Measurements from ENCODE around the gene TDG.
"Not testable (repeated sequence)": the region's sequence is repeated elsewhere in the genome, so short reads cannot be mapped to it uniquely, and the experiment has no call there.

Gene TDG

GRCh38 chr12:104022786-104023185, 57.1 kb downstream of the TDG start:
- Mint-ChIP-seq H3K27ac (no peak overlapping the region), H3K9me3 (no peaks in the 10 kb centered on the region), H3K4me3 (no peak overlapping the region), H3K36me3 (no peaks in the 10 kb centered on the region), H3K4me1 (no peaks in the 10 kb centered on the region), H3K27me3 (peaks cover 32% of the 10 kb centered on the region)
- CTCF ChIA-PET: no interaction called here
- DNase-seq: no peak

DNA sequence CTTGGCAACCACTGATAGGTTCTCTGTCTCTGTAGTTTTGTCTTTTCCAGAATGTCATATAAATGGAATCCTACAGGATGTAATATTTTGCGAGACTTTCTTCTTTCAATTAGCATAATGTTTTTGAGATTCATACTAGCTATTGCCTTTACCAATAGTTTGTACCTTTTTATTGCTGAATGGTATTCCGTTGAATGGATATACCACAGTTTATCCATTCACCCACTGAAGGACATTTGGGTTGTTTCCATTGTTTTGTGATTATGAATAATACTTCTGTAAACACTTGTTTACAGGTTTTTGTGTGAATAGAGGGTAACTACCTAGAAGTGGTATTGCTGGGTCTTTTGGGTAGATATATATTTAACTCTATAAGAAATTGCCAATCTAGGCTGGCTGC, 58.0 kb downstream of the TDG start:
- H3K36me3 Mint-ChIP-seq: no peaks in the 10 kb centered on the region
- no peaks in the 10 kb centered on the region for H3K9me3 Mint-ChIP-seq
- H3K4me3 Mint-ChIP-seq: no peak overlapping the region
- H3K27ac Mint-ChIP-seq: no peak overlapping the region
- DNase-seq: no peak
- no peaks in the 10 kb centered on the region for H3K4me1 Mint-ChIP-seq
- CTCF ChIA-PET: no interaction called here
- H3K27me3 Mint-ChIP-seq: peaks cover 38% of the 10 kb centered on the region

- Mint-ChIP-seq H3K27ac (no peak overlapping the region), H3K4me1 (no peaks in the 10 kb centered on the region), H3K36me3 (no peaks in the 10 kb centered on the region), H3K27me3 (peaks cover 41% of the 10 kb centered on the region), H3K9me3 (no peaks in the 10 kb centered on the region), H3K4me3 (no peak overlapping the region)
- CTCF ChIA-PET: no interaction called here
- DNase-seq: no peak
These were observed 58.7 kb downstream of the TDG start for GRCh38 chr12:104024348-104024747.

DNA sequence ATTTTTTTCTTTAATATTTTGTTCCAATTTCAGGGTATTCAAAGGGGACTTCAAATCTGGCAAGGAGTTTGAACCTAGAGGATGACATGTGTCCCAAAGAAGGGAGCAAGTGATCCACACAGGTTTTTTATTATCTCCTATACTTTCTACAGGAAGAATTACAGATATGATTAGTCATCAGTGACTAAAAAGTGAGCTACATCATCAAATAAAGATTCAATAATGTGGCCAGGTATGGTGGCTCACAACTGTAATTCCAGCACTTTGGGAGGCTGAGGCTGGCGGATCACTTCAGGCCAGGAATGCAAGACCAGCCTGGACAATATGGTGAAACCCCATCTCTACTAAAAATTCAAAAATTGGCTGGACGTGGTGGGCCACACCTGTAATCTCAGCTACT, 60.1 kb downstream of the TDG start:
- H3K4me1 Mint-ChIP-seq: no peaks in the 10 kb centered on the region
- H3K27ac Mint-ChIP-seq: no peak overlapping the region
- H3K27me3 Mint-ChIP-seq: peaks cover 31% of the 10 kb centered on the region
- CTCF ChIA-PET: no interaction called here
- no peak overlapping the region for H3K4me3 Mint-ChIP-seq
- no peak for DNase-seq
- H3K36me3 Mint-ChIP-seq: no peaks in the 10 kb centered on the region
- no peaks in the 10 kb centered on the region for H3K9me3 Mint-ChIP-seq

- CTCF ChIA-PET: no interaction called here
- no peaks in the 10 kb centered on the region for H3K9me3 Mint-ChIP-seq
- H3K27me3 Mint-ChIP-seq: peaks cover 19% of the 10 kb centered on the region
These were observed 61.3 kb downstream of the TDG start for GRCh38 chr12:104026841-104027599.

GRCh38 chr12:104030596-104030995, 64.9 kb downstream of the TDG start:
- H3K9me3 Mint-ChIP-seq, H3K4me1 Mint-ChIP-seq, DNase-seq, H3K36me3 Mint-ChIP-seq, CTCF ChIA-PET, H3K27ac Mint-ChIP-seq, H3K4me3 Mint-ChIP-seq: not testable (repeated sequence)
- H3K27me3 Mint-ChIP-seq: peaks cover 28% of the 10 kb centered on the region

More at GRCh38 chr12:104026841-104027599, 61.3 kb downstream of the TDG start:
- Mint-ChIP-seq H3K27ac (no peak overlapping the region), H3K36me3 (no peaks in the 10 kb centered on the region), H3K4me3 (no peak overlapping the region), H3K4me1 (no peaks in the 10 kb centered on the region)
- no peak for DNase-seq

GRCh38 chr12:104036143-104036542, 70.5 kb downstream of the TDG start:
- H3K27ac Mint-ChIP-seq, H3K36me3 Mint-ChIP-seq, DNase-seq, H3K9me3 Mint-ChIP-seq, H3K4me1 Mint-ChIP-seq, H3K4me3 Mint-ChIP-seq: not testable (repeated sequence)
- H3K27me3 Mint-ChIP-seq: peaks cover 22% of the 10 kb centered on the region
- CTCF ChIA-PET: interaction anchor here (1.2 kb wide), 1 partner anchor 32 kb away, joined by 4 read pairs; no protein-coding TSS in a partner anchor
